22Rv1 (cell line): ENCODE measurements around the gene HMCES.

ENCODE experiments used
- CTCF ChIP-seq: fragments of 450-650 bp; IDR thresholded peaks from 2 replicates; pipeline ENCODE4 v1.5.1; 2017; ENCODE audit warnings: mild to moderate bottlenecking
- ZFX ChIP-seq: fragments of 450-650 bp; IDR thresholded peaks from 2 replicates; pipeline ENCODE4 v1.6.1; 2017; ENCODE audit warnings: antibody characterized with exemption, borderline replicate concordance

- TF ChIP-seq CTCF (no peak), ZFX (no peak)
These were observed 820 bp upstream of the HMCES start for GRCh38 chr3:129277829-129278271.
